Hematopoietic multipotent progenitor cell treated with erythropoietin and hydrocortisone succinate and interleukin-3 and kit ligand, for 4 days (in vitro differentiated cells): ENCODE data around the gene RHOT2.

Source experiments
- DNase-seq: peaks from one replicate; pipeline ENCODE4 v3.0.0-alpha.2; 2015

The RHOT2 gene

GRCh38 chr16:648071-648780 lies 19.7 kb upstream of the RHOT2 start:
- peak; percentile 78 for DNase-seq

GRCh38 chr16:648781-649589 lies 18.9 kb upstream of the RHOT2 start, which contains the start of gene WDR90:
WDR90 (plus strand) TSS chr16:649365; CDS start chr16:649417, 52 bp downstream.
- DNase-seq = peak; percentile 98

- peak; percentile 61 for DNase-seq
Observed at GRCh38 chr16:649631-650030, 18.3 kb upstream of the RHOT2 start.

GRCh38 chr16:651844-652243 lies 16.1 kb upstream of the RHOT2 start:
- no peak for DNase-seq

- DNase-seq = no peak
Observed at GRCh38 chr16:652454-653305, 15.3 kb upstream of the RHOT2 start.

GRCh38 chr16:654034-654433 lies 13.9 kb upstream of the RHOT2 start:
- no peak for DNase-seq

- DNase-seq = no peak
Observed at GRCh38 chr16:657487-657886, 10.4 kb upstream of the RHOT2 start.

GRCh38 chr16:658679-659571 lies 9.0 kb upstream of the RHOT2 start:
- no peak for DNase-seq

GRCh38 chr16:659618-660017 lies 8.3 kb upstream of the RHOT2 start:
- DNase-seq = no peak

GRCh38 chr16:660132-660458 lies 7.8 kb upstream of the RHOT2 start:
- no peak for DNase-seq

- peak; percentile 96 for DNase-seq
Observed at GRCh38 chr16:660459-661183, 7.3 kb upstream of the RHOT2 start.

GRCh38 chr16:661184-661821 lies 6.6 kb upstream of the RHOT2 start:
- no peak for DNase-seq

- DNase-seq = no peak
Observed at GRCh38 chr16:662095-662494, 5.8 kb upstream of the RHOT2 start.

- DNase-seq = no peak
Observed at GRCh38 chr16:662597-662996, 5.3 kb upstream of the RHOT2 start.

GRCh38 chr16:666572-666971 lies 1.4 kb upstream of the RHOT2 start:
- no peak for DNase-seq

GRCh38 chr16:667113-667779 lies 686 bp upstream of the RHOT2 start:
- no peak for DNase-seq

GRCh38 chr16:668519-669171 lies 713 bp downstream of the RHOT2 start:
- peak; percentile 36 for DNase-seq

- no peak for DNase-seq
Observed at GRCh38 chr16:669666-670065, 1.7 kb downstream of the RHOT2 start.

- no peak for DNase-seq
Observed at GRCh38 chr16:670485-671352, 2.8 kb downstream of the RHOT2 start.
